PC-9 (cell line): ENCODE data around the gene ARHGDIG. TPM values are rescaled to one million over a fixed set of nuclear protein-coding genes. Genes with fewer than 3 reads are reported as not detected.
"Not testable (repeated sequence)": the region's sequence is repeated elsewhere in the genome, so short reads cannot be mapped to it uniquely, and the experiment has no call there.

Experiments
- BruUV-seq: library from RNA; stranded (reverse); fragments of 400-500 nt; replicated peaks from 2 replicates; lab custom pipeline; 2021; lab: Mats Ljungman, UMichigan
- CTCF ChIA-PET: fragments of 300-600 bp; sonication (Branson Sonifier 250); formaldehyde crosslinking; loops from one replicate; lab custom pipeline; 2022; ENCODE audit warnings: antibody characterized with exemption; lab: Charles Lee
- POLR2A ChIA-PET: fragments of 300-600 bp; sonication (Branson Sonifier 250); formaldehyde crosslinking; loops from one replicate; lab custom pipeline; 2022; ENCODE audit warnings: antibody characterized with exemption; ENCODE audit not compliant: unreplicated experiment; lab: Charles Lee
- DNase-seq, 2 experiments: peaks; one replicate each; pipeline versions ENCODE4 v3.0.0 to v3.0.0-alpha.2; 2015 to 2022; ENCODE audit warnings: mixed read lengths in 1 of 2
- H2AFZ ChIP-seq: fragments of 200-600 bp; sonication (generic); 2 replicates; pipeline ENCODE4 v1.8.1; 2017; ENCODE audit warnings: antibody characterized with exemption
- H3F3A ChIP-seq: fragments of 200-600 bp; sonication (generic); 2 replicates; pipeline ENCODE4 v1.8.1; 2017; ENCODE audit warnings: antibody characterized with exemption, mild to moderate bottlenecking, low read depth; ENCODE audit not compliant: insufficient read depth
- H3K27ac ChIP-seq: fragments of 200-600 bp; sonication (generic); 2 replicates; pipeline ENCODE4 v1.6.1; 2016; ENCODE audit warnings: mixed run types
- H3K27me3 ChIP-seq: fragments of 200-600 bp; sonication (generic); 2 replicates; pipeline ENCODE4 v1.6.1; 2016; ENCODE audit warnings: low read depth, mixed run types; ENCODE audit not compliant: insufficient read depth
- H3K36me3 ChIP-seq: fragments of 200-600 bp; sonication (generic); 2 replicates; pipeline ENCODE4 v1.6.1; 2016; ENCODE audit warnings: low read depth, mixed run types
- H3K4me1 ChIP-seq: fragments of 200-600 bp; sonication (generic); replicated peaks from 2 replicates; pipeline ENCODE4 v1.6.1; 2016; ENCODE audit warnings: mixed run types; ENCODE audit not compliant: insufficient read depth
- H3K4me2 ChIP-seq: fragments of 200-600 bp; sonication (generic); 2 replicates; pipeline ENCODE4 v1.6.1; 2017; ENCODE audit warnings: mixed run types
- H3K4me3 ChIP-seq: fragments of 200-600 bp; sonication (generic); 2 replicates; pipeline ENCODE4 v1.6.1; 2016; ENCODE audit warnings: mixed run types
- H3K79me2 ChIP-seq: fragments of 200-600 bp; sonication (generic); 2 replicates; pipeline ENCODE4 v1.6.1; 2017; ENCODE audit warnings: low read depth, mixed run types
- H3K9me2 ChIP-seq: fragments of 200-600 bp; sonication (generic); 2 replicates; pipeline ENCODE4 v1.8.1; 2017; ENCODE audit warnings: mild to moderate bottlenecking; ENCODE audit not compliant: insufficient read depth
- H3K9me3 ChIP-seq: fragments of 200-600 bp; sonication (generic); 2 replicates; pipeline ENCODE4 v1.8.1; 2016; ENCODE audit warnings: low read depth; ENCODE audit not compliant: insufficient read depth
- H4K20me1 ChIP-seq: fragments of 200-600 bp; sonication (generic); 2 replicates; pipeline ENCODE4 v1.8.1; 2017; ENCODE audit not compliant: insufficient read depth
- EZH2 ChIP-seq: fragments of 200-600 bp; sonication (generic); IDR thresholded peaks from 2 replicates; pipeline ENCODE4 v1.8.0; 2017; ENCODE audit warnings: antibody characterized with exemption, low read depth
- intact Hi-C: fragments of 100-400 bp; cut with micrococcal nuclease; formaldehyde crosslinking; loops from one replicate; pipeline ENCODE4 v1.10.0; 2022; ENCODE audit not compliant: unreplicated experiment
- total RNA-seq: library from RNA; stranded (reverse); gene quantifications from 2 replicates; pipeline ENCODE4 v1.2.3, GENCODE V29; 2021
- TF ChIP-seq, protein P1 (sequence below): fragments of 200-600 bp; sonication (generic); conservative IDR thresholded peaks from 2 replicates; pipeline ENCODE4 v1.6.1; 2017; ENCODE audit warnings: mixed run types, antibody characterized with exemption, mild to moderate bottlenecking, moderate library complexity

The ARHGDIG gene
- total RNA-seq, 1 experiment from 2014 or later = not detected

GRCh38 chr16:325375-326145, 45.2 kb downstream of the ARHGDIG start:
- ChIA-PET POLR2A (no interaction called here), CTCF (no interaction called here)
- Histone ChIP-seq H3K4me2 (no peak overlapping the region), H3K9me3 (no peaks in the 10 kb centered on the region), H3K4me3 (no peak overlapping the region), H3K9me2 (no peaks in the 10 kb centered on the region), H4K20me1 (peaks cover 58% of the 10 kb centered on the region), H3K4me1 (peaks cover 29% of the 10 kb centered on the region), H3K27me3 (no peaks in the 10 kb centered on the region), H3K27ac (no peak overlapping the region), H3K79me2 (peaks cover 66% of the 10 kb centered on the region), H3F3A (peaks cover 38% of the 10 kb centered on the region), H3K36me3 (no peaks in the 10 kb centered on the region), H2AFZ (no peak overlapping the region)
- DNase-seq = no peak
- BruUV-seq = no TSS peak
- no peak for TF ChIP-seq EZH2
- TF ChIP-seq, protein P1, sequence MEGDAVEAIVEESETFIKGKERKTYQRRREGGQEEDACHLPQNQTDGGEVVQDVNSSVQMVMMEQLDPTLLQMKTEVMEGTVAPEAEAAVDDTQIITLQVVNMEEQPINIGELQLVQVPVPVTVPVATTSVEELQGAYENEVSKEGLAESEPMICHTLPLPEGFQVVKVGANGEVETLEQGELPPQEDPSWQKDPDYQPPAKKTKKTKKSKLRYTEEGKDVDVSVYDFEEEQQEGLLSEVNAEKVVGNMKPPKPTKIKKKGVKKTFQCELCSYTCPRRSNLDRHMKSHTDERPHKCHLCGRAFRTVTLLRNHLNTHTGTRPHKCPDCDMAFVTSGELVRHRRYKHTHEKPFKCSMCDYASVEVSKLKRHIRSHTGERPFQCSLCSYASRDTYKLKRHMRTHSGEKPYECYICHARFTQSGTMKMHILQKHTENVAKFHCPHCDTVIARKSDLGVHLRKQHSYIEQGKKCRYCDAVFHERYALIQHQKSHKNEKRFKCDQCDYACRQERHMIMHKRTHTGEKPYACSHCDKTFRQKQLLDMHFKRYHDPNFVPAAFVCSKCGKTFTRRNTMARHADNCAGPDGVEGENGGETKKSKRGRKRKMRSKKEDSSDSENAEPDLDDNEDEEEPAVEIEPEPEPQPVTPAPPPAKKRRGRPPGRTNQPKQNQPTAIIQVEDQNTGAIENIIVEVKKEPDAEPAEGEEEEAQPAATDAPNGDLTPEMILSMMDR = no peak
- intact Hi-C loops = no loop called here

DNA sequence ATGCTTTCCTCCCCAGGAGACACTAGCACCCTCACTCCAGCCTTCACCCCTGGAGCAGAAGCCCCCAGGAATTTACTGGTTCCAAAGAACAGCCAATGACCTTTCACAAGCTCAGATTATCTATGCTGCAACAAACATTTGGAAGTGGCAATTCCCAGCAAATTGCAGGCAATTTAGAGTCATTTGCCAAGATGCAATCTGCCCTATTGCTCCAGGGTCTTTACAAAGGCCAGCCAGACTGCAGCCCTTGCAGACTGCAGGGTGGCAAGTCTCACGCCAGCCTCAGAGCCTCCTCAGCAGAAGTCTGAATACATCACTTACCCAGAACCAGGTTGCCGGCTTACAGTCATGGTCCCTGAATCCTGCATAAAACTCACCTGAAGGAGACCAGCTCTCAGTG, 50.4 kb downstream of the ARHGDIG start:
- intact Hi-C loops = no loop called here
- no peak for DNase-seq
- peaks cover 41% of the 10 kb centered on the region for H3F3A ChIP-seq
- BruUV-seq = no TSS peak
- H3K4me2 ChIP-seq = no peak overlapping the region
- no peaks in the 10 kb centered on the region for H3K36me3 ChIP-seq
- CTCF ChIA-PET = no interaction called here
- peaks cover 79% of the 10 kb centered on the region for H3K79me2 ChIP-seq
- H3K9me2 ChIP-seq = no peaks in the 10 kb centered on the region
- H2AFZ ChIP-seq = no peak overlapping the region
- TF ChIP-seq EZH2 = no peak
- TF ChIP-seq, protein P1 = no peak
- peaks cover 29% of the 10 kb centered on the region for H3K4me1 ChIP-seq
- H3K27ac ChIP-seq = no peak overlapping the region
- H3K4me3 ChIP-seq = no peak overlapping the region
- H4K20me1 ChIP-seq = peaks cover 46% of the 10 kb centered on the region
- no peaks in the 10 kb centered on the region for H3K27me3 ChIP-seq
- no peaks in the 10 kb centered on the region for H3K9me3 ChIP-seq
- POLR2A ChIA-PET = interaction anchor here (0.6 kb wide), 1 partner anchor 224 kb away, joined by 3 read pairs; no protein-coding TSS in a partner anchor

DNA sequence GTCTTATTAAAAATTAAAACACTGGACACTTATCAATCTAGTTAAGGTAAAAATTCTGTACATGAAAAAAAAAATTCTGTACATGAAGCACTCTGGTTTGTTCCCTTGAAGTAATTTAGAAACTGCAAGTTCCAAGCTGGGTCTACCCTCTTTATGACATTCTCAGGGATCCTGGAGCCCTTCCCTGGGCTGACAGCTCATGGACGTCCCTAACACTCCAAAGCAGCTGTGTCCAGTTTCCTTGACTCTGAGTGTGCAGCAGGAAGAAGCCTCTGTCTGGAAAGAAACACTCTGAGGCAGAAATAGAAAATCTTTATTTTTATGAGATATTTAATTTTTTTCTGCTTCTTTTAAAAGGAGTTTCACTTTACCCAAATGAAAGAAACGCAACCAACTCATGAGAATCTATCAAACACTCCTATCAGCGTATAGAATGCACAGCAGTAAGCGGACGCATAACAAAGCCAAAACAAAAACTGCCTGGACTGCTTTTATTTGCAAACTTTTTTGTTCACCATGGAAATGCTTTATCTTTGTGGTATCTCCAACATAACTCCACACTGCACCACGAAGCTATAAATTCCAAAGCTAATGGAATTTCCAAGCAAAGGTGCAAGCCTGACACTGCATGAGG, 50.9 kb downstream of the ARHGDIG start:
- H3K9me2 ChIP-seq, H2AFZ ChIP-seq, H3K9me3 ChIP-seq, BruUV-seq, H3K4me2 ChIP-seq, H3K36me3 ChIP-seq, CTCF ChIA-PET, DNase-seq, intact Hi-C loops, H3K4me3 ChIP-seq, H3K27me3 ChIP-seq, H3K27ac ChIP-seq: not testable (repeated sequence)
- H3K79me2 ChIP-seq = peaks cover 81% of the 10 kb centered on the region
- POLR2A ChIA-PET = interaction anchor here (0.6 kb wide), 1 partner anchor 103 kb away, joined by 4 read pairs; no protein-coding TSS in a partner anchor
- H3K4me1 ChIP-seq = peaks cover 28% of the 10 kb centered on the region
- H4K20me1 ChIP-seq = peaks cover 52% of the 10 kb centered on the region
- H3F3A ChIP-seq = peaks cover 38% of the 10 kb centered on the region

Other genes starting within 250 kb of the ARHGDIG start
- 33.5 and 38.4 TPM in 2 replicates for gene POLR3K, start 227.0 kb upstream of the ARHGDIG start, total RNA-seq
- 60.8 and 61.4 TPM in 2 replicates for gene SNRNP25, start 226.8 kb upstream of the ARHGDIG start, total RNA-seq
- gene RHBDF1, start 208.0 kb upstream of the ARHGDIG start, total RNA-seq = 51.4 and 62.9 TPM in 2 replicates
- 86.2 and 138 TPM in 2 replicates for gene MPG, start 202.4 kb upstream of the ARHGDIG start, total RNA-seq
- 56.8 and 66.6 TPM in 2 replicates for gene NPRL3, start 141.9 kb upstream of the ARHGDIG start, total RNA-seq
- gene HBZ, start 127.9 kb upstream of the ARHGDIG start, total RNA-seq = not detected in 2 replicates
- not detected in 2 replicates for gene HBM, start 114.6 kb upstream of the ARHGDIG start, total RNA-seq
- not detected in 2 replicates for gene HBA2, start 107.7 kb upstream of the ARHGDIG start, total RNA-seq
- gene HBA1, start 103.9 kb upstream of the ARHGDIG start, total RNA-seq = not detected in 2 replicates
- gene HBQ1, start 100.1 kb upstream of the ARHGDIG start, total RNA-seq = not detected in 2 replicates
- 64.3 and 66.9 TPM in 2 replicates for gene LUC7L, start 51.1 kb upstream of the ARHGDIG start, total RNA-seq
- 126 and 131 TPM in 2 replicates for gene FAM234A, start 45.8 kb upstream of the ARHGDIG start, total RNA-seq
- gene RGS11, start 4.6 kb upstream of the ARHGDIG start, total RNA-seq = not detected in 2 replicates
- gene PDIA2, start 2.6 kb downstream of the ARHGDIG start, total RNA-seq = not detected in 2 replicates
- 42.0 and 51.2 TPM in 2 replicates for gene AXIN1, start 72.1 kb downstream of the ARHGDIG start, total RNA-seq
- gene MRPL28, start 89.9 kb downstream of the ARHGDIG start, total RNA-seq = 130 and 150 TPM in 2 replicates
- 41.4 and 45.6 TPM in 2 replicates for gene PGAP6, start 101.4 kb downstream of the ARHGDIG start, total RNA-seq
- 157 and 159 TPM in 2 replicates for gene NME4, start 116.6 kb downstream of the ARHGDIG start, total RNA-seq
- 65.4 and 78.4 TPM in 2 replicates for gene DECR2, start 121.3 kb downstream of the ARHGDIG start, total RNA-seq
- gene RAB11FIP3, start 145.1 kb downstream of the ARHGDIG start, total RNA-seq = 38.4 and 42.4 TPM in 2 replicates
- 66.8 and 68.9 TPM in 2 replicates for gene CAPN15, start 247.1 kb downstream of the ARHGDIG start, total RNA-seq